ENCODE data around the gene HMCN1.

DNA sequence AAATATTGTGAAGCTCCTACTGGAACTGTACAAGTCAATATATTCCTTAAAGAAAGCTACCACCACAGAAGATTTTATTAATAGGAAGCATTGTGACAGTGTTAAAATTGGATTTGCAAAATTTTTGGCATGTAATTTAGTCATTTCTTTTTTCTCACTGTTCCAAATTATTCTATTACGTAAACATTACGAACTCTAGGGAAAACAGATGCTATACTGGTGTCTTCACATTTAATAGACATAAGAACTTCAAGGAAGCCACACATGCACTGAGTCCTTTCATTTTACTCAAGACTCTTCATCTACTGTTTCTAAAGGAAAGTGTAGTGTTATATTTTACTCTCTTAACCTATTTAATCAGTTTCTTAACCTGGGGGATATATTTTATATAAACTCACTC is 135.4 kb downstream of the HMCN1 start:
- TF ChIP-seq POLR2AphosphoS5 (IDR thresholded peaks at IDR 0.05) (no peak), CTCF (IDR thresholded peaks at IDR 0.05) (no peak), POLR2A (IDR thresholded peaks at IDR 0.05) (no peak)
